RWPE2 (cell line): ENCODE results near the gene PI4K2A.

ENCODE experiments used
- ATAC-seq: fragments of 200-7000 bp; cut with Tn5 transposase; 3 replicates; pipeline ENCODE4 v1.9.1; 2021; ENCODE audit warnings: low read depth
- DNase-seq: peaks from one replicate; pipeline ENCODE4 v3.0.0-alpha.2; 2020; ENCODE audit warnings: low spot score
- H3K27ac ChIP-seq: fragments of 450-650 bp; 2 replicates; pipeline ENCODE4 v1.5.1; 2017; ENCODE audit warnings: mild to moderate bottlenecking; ENCODE audit not compliant: poor library complexity, severe bottlenecking
- H3K27me3 ChIP-seq: fragments of 250-450 bp; sonication (Bioruptor Pico); 2 replicates; pipeline ENCODE4 v1.5.1; 2021; ENCODE audit warnings: mild to moderate bottlenecking, moderate library complexity; ENCODE audit not compliant: insufficient read depth, poor library complexity, severe bottlenecking
- H3K36me3 ChIP-seq: fragments of 250-450 bp; sonication (Bioruptor Pico); 2 replicates; pipeline ENCODE4 v1.5.1; 2020; ENCODE audit warnings: low read depth, mild to moderate bottlenecking, moderate library complexity
- H3K4me1 ChIP-seq: fragments of 250-450 bp; sonication (Bioruptor Pico); 2 replicates; pipeline ENCODE4 v1.5.1; 2021; ENCODE audit warnings: mild to moderate bottlenecking, moderate library complexity; ENCODE audit not compliant: insufficient read depth, poor library complexity, severe bottlenecking
- H3K4me3 ChIP-seq: fragments of 250-450 bp; sonication (Bioruptor Pico); 2 replicates; pipeline ENCODE4 v1.5.1; 2021; ENCODE audit warnings: mild to moderate bottlenecking, moderate library complexity; ENCODE audit not compliant: severe bottlenecking
- H3K9me3 ChIP-seq: fragments of 250-450 bp; sonication (Bioruptor Pico); 2 replicates; pipeline ENCODE4 v1.5.1; 2021; ENCODE audit warnings: mild to moderate bottlenecking, moderate library complexity; ENCODE audit not compliant: severe bottlenecking
- CTCF ChIP-seq: fragments of 450-650 bp; IDR thresholded peaks from one replicate; pipeline ENCODE4 v1.5.1; 2017; ENCODE audit warnings: mild to moderate bottlenecking, moderate library complexity; ENCODE audit not compliant: poor library complexity, severe bottlenecking

Gene PI4K2A

DNA sequence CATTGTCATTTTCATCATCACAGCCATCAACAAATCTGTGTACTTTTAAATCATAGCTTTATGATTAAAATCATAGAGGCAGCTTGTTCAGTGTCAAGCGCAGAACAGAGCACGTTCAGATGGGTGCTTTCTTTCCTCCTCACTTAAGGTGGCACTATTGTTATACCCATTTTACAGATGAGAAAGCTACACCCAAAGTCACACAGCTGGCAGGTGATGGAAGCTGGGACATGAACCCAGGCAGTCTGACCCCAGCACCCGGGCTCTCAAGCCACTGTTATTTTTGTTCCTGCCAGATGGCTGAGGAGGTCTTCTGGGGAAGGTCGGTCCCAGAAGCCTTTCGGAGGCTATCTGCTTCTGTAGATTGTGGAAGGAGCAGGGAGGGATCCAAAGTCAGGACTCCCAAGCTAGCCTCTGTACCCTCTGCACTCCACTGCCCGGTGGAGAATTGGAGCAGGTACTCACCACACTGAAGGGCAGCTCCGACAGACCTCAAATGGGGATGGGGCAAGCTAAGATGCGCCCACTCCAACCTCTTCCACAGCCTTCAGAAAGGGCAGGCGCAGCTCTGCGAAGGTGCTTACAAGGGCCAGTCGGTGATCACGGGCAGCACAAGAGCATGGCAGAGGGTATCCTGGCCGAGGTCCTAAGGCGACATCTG lies 46.0 kb downstream of the PI4K2A start:
- Histone ChIP-seq H3K36me3 (peaks cover 41% of the 10 kb centered on the region), H3K4me1 (peaks cover 42% of the 10 kb centered on the region), H3K4me3 (peak overlapping the region; percentile 72), H3K27ac (peak overlapping the region; percentile 86), H3K9me3 (no peaks in the 10 kb centered on the region), H3K27me3 (no peaks in the 10 kb centered on the region)
- peak; percentile 0; the same call in 1 of the 3 replicates for ATAC-seq
- DNase-seq: no peak
- no peak for TF ChIP-seq CTCF

- peak; percentile 70 for ATAC-seq
- Histone ChIP-seq H3K36me3 (peaks cover 37% of the 10 kb centered on the region), H3K27me3 (no peaks in the 10 kb centered on the region), H3K4me3 (peak within 1 kb of the TSS; percentile 72), H3K27ac (peak within 1 kb of the TSS; percentile 86), H3K4me1 (peaks cover 42% of the 10 kb centered on the region), H3K9me3 (no peaks in the 10 kb centered on the region)
- peak; percentile 97 for DNase-seq
- TF ChIP-seq CTCF: no peak
Observed at GRCh38 chr10:97686962-97687784, 46.7 kb downstream of the PI4K2A start, which contains the start of gene AVPI1. Gene AVPI1 (minus strand): TSS chr10:97687241. CDS start chr10:97679905, 7,336 bp downstream.

DNA sequence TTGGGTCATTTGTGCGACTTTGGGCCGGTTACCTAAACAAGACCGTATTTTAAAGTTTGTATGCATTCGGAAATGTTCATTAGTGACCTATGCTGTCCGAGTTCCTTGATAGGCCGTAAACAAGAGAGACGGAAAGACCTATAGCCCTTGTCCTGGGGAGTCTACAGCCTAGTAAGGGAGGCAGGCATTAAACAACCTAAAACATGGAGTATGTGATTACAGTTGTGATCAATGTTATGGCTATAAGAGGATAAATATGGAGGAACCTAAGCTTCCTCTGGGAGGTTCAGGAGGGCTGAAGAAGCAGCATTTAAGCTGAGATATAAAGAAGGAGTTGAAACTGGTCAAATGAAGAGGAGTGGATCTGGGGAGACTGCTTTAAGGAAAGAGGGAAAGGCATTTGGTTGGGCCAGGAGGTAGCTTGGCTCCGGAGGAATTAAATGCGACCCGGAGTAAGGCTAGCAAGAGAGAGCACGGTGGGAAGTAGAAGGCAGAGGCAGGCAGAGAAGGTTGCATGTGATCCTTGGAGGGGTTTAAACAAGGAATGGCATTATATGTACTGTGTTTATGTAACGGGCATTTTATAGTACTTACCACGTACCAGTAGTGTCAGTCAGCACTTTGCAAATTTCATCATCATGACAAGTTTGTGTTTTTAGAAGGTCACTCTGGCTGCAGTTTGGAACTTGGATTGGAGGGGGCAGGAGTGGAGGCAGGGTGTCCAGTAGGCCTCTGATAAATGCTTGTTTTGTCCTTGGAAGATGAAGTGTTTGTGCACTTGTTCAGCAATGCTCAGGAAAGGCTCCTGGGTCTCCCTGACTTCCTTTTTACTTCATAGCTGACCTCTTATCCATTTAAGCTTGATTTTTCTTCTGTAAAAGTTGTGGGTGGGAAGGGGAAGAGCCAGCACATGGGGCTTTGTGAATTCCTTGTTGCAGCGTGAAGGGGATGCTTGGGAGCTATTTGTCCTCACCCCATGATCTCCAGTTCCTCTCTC lies 47.6 kb downstream of the PI4K2A start:
- H3K27ac ChIP-seq: peak overlapping the region; percentile 86
- no peak overlapping the region for H3K4me3 ChIP-seq
- no peaks in the 10 kb centered on the region for H3K9me3 ChIP-seq
- no peaks in the 10 kb centered on the region for H3K27me3 ChIP-seq
- H3K4me1 ChIP-seq: peaks cover 37% of the 10 kb centered on the region
- no peak for DNase-seq
- ATAC-seq: no peak
- TF ChIP-seq CTCF: no peak
- H3K36me3 ChIP-seq: peaks cover 28% of the 10 kb centered on the region

DNA sequence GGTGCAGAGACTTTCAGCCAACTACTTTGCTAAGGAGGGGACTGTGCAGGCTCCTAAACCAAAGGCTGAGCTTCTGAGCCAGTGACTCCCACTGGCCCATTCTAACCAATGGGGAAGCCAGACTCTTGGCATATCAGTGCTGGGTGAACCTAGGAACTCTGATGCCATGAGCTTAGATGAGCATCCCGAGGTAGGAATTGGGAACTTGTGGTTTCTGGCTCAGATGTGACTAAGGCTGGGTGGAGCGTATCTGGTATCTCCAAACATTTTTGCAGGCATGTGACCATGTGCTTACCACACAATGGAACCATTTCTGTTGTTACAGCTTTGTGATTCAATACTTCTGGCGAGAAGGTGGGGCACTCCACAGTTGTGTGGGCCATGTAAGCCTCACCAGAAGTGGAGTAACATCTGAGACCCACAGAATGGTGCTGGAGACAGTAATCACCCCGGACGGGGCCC lies 49.1 kb downstream of the PI4K2A start:
- Histone ChIP-seq H3K4me3 (no peak overlapping the region), H3K27me3 (no peaks in the 10 kb centered on the region), H3K36me3 (peaks cover 18% of the 10 kb centered on the region), H3K27ac (peak overlapping the region; percentile 86), H3K9me3 (no peaks in the 10 kb centered on the region), H3K4me1 (peaks cover 36% of the 10 kb centered on the region)
- ATAC-seq (peak; percentile 70), DNase-seq (peak; percentile 85)
- TF ChIP-seq CTCF: no peak
